Testis (tissue), 3 donors: ENCODE measurements around the gene MAP6. TPM values are rescaled to one million over a fixed set of nuclear protein-coding genes. Genes with fewer than 3 reads are reported as not detected.

Source experiments
- DNase-seq: peaks from one replicate; pipeline ENCODE4 v3.0.0-alpha.2; 2019
- H3K27ac ChIP-seq, 2 donors: fragments of 200-600 bp; sonication (generic); one replicate each; pipeline ENCODE4 v1.5.1; 2019
- H3K27me3 ChIP-seq: fragments of 200-600 bp; sonication (generic); one replicate; pipeline ENCODE4 v1.5.1; 2019
- H3K36me3 ChIP-seq: fragments of 200-600 bp; sonication (generic); one replicate; pipeline ENCODE4 v1.5.1; 2017; ENCODE audit warnings: low read depth; ENCODE audit errors: missing control alignments
- H3K4me1 ChIP-seq: fragments of 200-600 bp; sonication (generic); one replicate; pipeline ENCODE4 v1.5.1; 2019
- H3K4me3 ChIP-seq, 2 donors: fragments of 200-600 bp; sonication (generic); one replicate each; pipeline ENCODE4 v1.5.1; 2017 to 2019
- H3K9me3 ChIP-seq: fragments of 200-600 bp; sonication (generic); one replicate; pipeline ENCODE4 v1.5.1; 2017
- CTCF ChIP-seq, 3 experiments: fragments of 450-650 bp in 2 of 3; fragments of 200-600 bp in 1 of 3; sonication (generic) in 1 of 3; IDR thresholded peaks; one replicate each; pipeline ENCODE4 v1.5.1; 2016 to 2019; ENCODE audit warnings: antibody characterized with exemption in 3 of 3, mild to moderate bottlenecking in 2 of 3, moderate library complexity in 1 of 3
- POLR2A ChIP-seq: fragments of 450-650 bp; IDR thresholded peaks from one replicate; pipeline ENCODE4 v1.6.1; 2017; ENCODE audit warnings: antibody characterized with exemption, mild to moderate bottlenecking, moderate library complexity
- WGBS, 2 donors: methylation state at CpG; one replicate each; pipeline ENCODE4 v1.1.5; 2018; 5-methylcytosine and 5-hydroxymethylcytosine counted together
- intact Hi-C: fragments of 100-400 bp; cut with DNase I; formaldehyde crosslinking; loops from one replicate; pipeline ENCODE4 v1.15.1; 2023; ENCODE audit warnings: low total_unique reads
- polyA plus RNA-seq: library from polyadenylated mRNA; stranded (reverse); fragments of 350-450 nt; fragmentation: Illumina TruSeq; extraction: RNeasy Lipid Tissue Mini Kit (QIAGEN cat#74804); gene quantifications from one replicate; pipeline ENCODE4 v1.2.3, GENCODE V29; 2014; ENCODE audit warnings: low read depth, low replicate concordance; ENCODE audit not compliant: insufficient read depth
- total RNA-seq, 2 donors: library from RNA; depleted of rRNA; stranded (reverse); fragments of >200 nt; gene quantifications; one replicate each; pipeline ENCODE4 v1.2.3, GENCODE V29; 2016

Gene MAP6
- total and polyA plus RNA-seq, 3 donors from 2014 or later: 17.8 to 38.1 (median 23.8) TPM

GRCh38 chr11:75663808-75664207, 5.0 kb downstream of the MAP6 start:
- Histone ChIP-seq H3K9me3 (no peaks in the 10 kb centered on the region), H3K27me3 (no peaks in the 10 kb centered on the region), H3K36me3 (no peaks in the 10 kb centered on the region), H3K4me1 (peaks cover 5% of the 10 kb centered on the region), H3K4me3 (no peak overlapping the region), H3K27ac (no peak overlapping the region)
- no peak for DNase-seq
- no peak for TF ChIP-seq POLR2A
- no peak for TF ChIP-seq CTCF (IDR thresholded peaks at IDR 0.05)
- intact Hi-C loops: no loop called here
- 91 to 94% methylated on average over 1 of the region's 1 CpG for WGBS, 2 donors

GRCh38 chr11:75659836-75660235, 9.0 kb downstream of the MAP6 start:
- no peak for DNase-seq
- no peaks in the 10 kb centered on the region for H3K36me3 ChIP-seq
- H3K4me3 ChIP-seq: no peak overlapping the region
- intact Hi-C loops: no loop called here
- no peaks in the 10 kb centered on the region for H3K27me3 ChIP-seq
- no peaks in the 10 kb centered on the region for H3K4me1 ChIP-seq
- TF ChIP-seq CTCF (IDR thresholded peaks at IDR 0.05) (no peak), POLR2A (no peak)
- WGBS, 2 donors: 72 to 81% methylated on average over 1 of the region's 1 CpG
- H3K9me3 ChIP-seq: no peaks in the 10 kb centered on the region
- H3K27ac ChIP-seq: no peak overlapping the region

GRCh38 chr11:75656044-75656727, 12.7 kb downstream of the MAP6 start:
- TF ChIP-seq POLR2A: no peak
- no peak for TF ChIP-seq CTCF (IDR thresholded peaks at IDR 0.05)
- Histone ChIP-seq H3K4me3 (no peak overlapping the region), H3K27ac (no peak overlapping the region), H3K4me1 (no peaks in the 10 kb centered on the region), H3K27me3 (no peaks in the 10 kb centered on the region), H3K9me3 (no peaks in the 10 kb centered on the region), H3K36me3 (no peaks in the 10 kb centered on the region)
- 48 to 55% methylated on average over 6 of the region's 6 CpGs for WGBS, 2 donors
- intact Hi-C loops: no loop called here
- no peak for DNase-seq

- intact Hi-C loops: no loop called here
- no peak overlapping the region for H3K4me3 ChIP-seq
- no peak overlapping the region for H3K27ac ChIP-seq
- no peaks in the 10 kb centered on the region for H3K4me1 ChIP-seq
- H3K36me3 ChIP-seq: no peaks in the 10 kb centered on the region
- TF ChIP-seq POLR2A (no peak), CTCF (IDR thresholded peaks at IDR 0.05) (no peak)
- no peak for DNase-seq
- no peaks in the 10 kb centered on the region for H3K27me3 ChIP-seq
- H3K9me3 ChIP-seq: no peaks in the 10 kb centered on the region
These were observed 13.2 kb downstream of the MAP6 start for GRCh38 chr11:75655605-75656004.

- no peaks in the 10 kb centered on the region for H3K4me1 ChIP-seq
- no peaks in the 10 kb centered on the region for H3K9me3 ChIP-seq
- H3K27me3 ChIP-seq: no peaks in the 10 kb centered on the region
- no peak overlapping the region for H3K27ac ChIP-seq
- no peak for DNase-seq
- intact Hi-C loops: no loop called here
- 68 to 78% methylated on average over 3 of the region's 3 CpGs for WGBS, 2 donors
- no peaks in the 10 kb centered on the region for H3K36me3 ChIP-seq
- H3K4me3 ChIP-seq: no peak overlapping the region
- TF ChIP-seq CTCF (IDR thresholded peaks at IDR 0.05): no peak
- TF ChIP-seq POLR2A: no peak
These were observed 14.5 kb downstream of the MAP6 start for GRCh38 chr11:75654314-75654713.
